Mesenchymal stem cell (in vitro differentiated cells and primary cell): ENCODE data around the gene ZNF446. TPM values are rescaled to one million over a fixed set of nuclear protein-coding genes. Genes with fewer than 3 reads are reported as not detected.

Experiments used
- small RNA-seq: library from polyadenylated mRNA; stranded (forward); fragments of <200 nt; extraction: miRNeasy Mini kit (QIAGEN cat#:217004); gene quantifications from one replicate; pipeline ENCODE3, GENCODE V24; 2013; ENCODE audit warnings: low read depth

ZNF446 gene

Small RNAs within 50 kb of the gene (small RNA-seq; reads per million reads assigned to genes)
- gene RN7SL693P (not detected), gene RNU6-1337P (not detected)
